ENCODE data around the gene SLC51A.

DNA sequence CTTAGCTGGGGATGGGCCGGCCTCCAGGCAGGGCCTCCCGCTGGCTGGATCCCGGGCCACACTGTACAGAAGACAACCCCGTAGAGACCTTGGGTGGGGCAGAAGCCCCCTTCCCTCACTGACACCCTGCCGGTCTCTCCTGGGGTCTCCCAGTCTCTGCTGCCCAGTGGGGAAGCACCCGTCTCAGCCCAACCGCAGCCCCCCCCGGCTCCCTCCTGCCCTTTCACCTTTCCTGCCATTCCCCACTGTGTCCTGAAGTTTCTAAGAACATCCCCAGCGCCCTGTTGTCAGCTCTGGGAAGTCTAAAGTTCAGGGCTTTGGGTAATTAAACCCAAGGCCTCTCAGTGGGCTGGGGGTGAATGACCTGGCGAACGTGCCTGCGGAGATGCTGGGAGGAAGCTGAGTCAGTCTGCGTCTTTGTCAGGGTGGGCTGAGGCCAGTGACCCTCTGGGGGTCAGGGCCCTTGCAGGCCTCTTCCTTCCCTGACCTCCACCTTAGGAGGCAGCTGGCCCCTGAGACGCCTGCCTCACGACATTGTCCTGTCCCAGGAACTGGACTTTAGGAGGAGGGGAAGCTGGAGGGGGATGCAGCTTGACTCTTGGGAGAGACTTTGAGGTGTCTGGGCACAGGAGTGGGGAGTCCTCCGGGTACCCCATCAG lies 1.4 kb upstream of the SLC51A start:
- TF ChIP-seq CTCF (IDR thresholded peaks at IDR 0.05), result no peak
- TF ChIP-seq EZH2 (IDR thresholded peaks at IDR 0.05; ENCODE audit: borderline replicate concordance, insufficient read depth, low read depth, low read length, poor library complexity, severe bottlenecking), result no peak

All from B cell (primary cell).